BLaER1 treated with 17β-estradiol and CSF1 and Interleukin-3, amounts not matched to agents 10 nM and 100 nM (cell line): ENCODE data around the gene RAB5B.

Source experiments
- H3K27ac ChIP-seq, 11 experiments: shearing (Covaris generic); formaldehyde crosslinking; 2 replicates each; pipeline ENCODE4 v1.8.1; 2022
- H3K27me3 ChIP-seq, 11 experiments: shearing (Covaris generic); formaldehyde crosslinking; 2 replicates each; pipeline ENCODE4 v1.8.1; 2022
- H3K36me3 ChIP-seq, 11 experiments: shearing (Covaris generic); formaldehyde crosslinking; 2 replicates each; pipeline ENCODE4 v1.8.1; 2022
- H3K4me1 ChIP-seq, 10 experiments: shearing (Covaris generic); formaldehyde crosslinking; 2 replicates each; pipeline ENCODE4 v1.8.1; 2022
- H3K4me2 ChIP-seq, 11 experiments: shearing (Covaris generic); formaldehyde crosslinking; 2 replicates each; pipeline ENCODE4 v1.8.1; 2022
- H3K4me3 ChIP-seq, 10 experiments: shearing (Covaris generic); formaldehyde crosslinking; 2 replicates each; pipeline ENCODE4 v1.8.1; 2022
- H3K9ac ChIP-seq, 11 experiments: shearing (Covaris generic); formaldehyde crosslinking; 2 replicates each; pipeline ENCODE4 v1.8.1; 2022
- H3K9me3 ChIP-seq, 11 experiments: shearing (Covaris generic); formaldehyde crosslinking; replicated peaks in 1 of 11; 2 replicates each; pipeline ENCODE4 v1.8.1; 2022
- H4K20me1 ChIP-seq, 11 experiments: shearing (Covaris generic); formaldehyde crosslinking; 2 replicates each; pipeline ENCODE4 v1.8.1; 2022
- Cebpa-rat ChIP-seq, 11 experiments: shearing (Covaris generic); IDR thresholded peaks; 2 replicates each; pipeline ENCODE4 v1.8.1; 2022

The RAB5B gene

DNA sequence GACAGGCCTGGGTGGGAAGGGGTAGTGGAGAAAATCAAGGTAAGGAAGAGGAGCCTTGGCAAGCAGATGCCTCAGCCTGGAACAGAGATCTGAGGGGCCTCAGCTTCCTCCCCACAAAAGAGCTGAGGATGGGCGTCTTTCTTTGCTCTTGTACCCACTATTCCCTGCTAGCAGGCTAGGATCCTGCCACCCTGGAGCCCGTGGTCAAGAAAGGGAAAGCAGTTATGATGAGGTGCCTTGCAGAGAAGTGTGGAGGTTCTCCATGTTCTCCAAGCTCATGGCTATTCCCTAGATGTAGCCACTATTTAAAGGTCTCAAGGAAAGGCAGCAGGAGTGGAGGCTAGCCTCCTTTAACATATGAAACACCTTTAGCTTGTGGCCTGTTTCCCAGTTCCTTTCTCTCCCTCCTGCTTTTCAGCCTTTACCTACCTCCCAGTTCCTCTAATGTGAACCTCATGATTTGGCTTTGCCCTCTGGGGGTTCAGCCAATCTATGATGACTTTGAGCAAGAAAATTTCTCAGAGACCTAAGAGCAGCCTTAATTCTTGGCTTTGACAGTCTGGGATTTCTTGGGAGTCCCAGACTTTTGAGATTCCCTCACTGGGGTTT is 48.1 kb downstream of the RAB5B start:
- Histone ChIP-seq H3K4me2 (peak overlapping the region; percentile 77 to 95 (median 91)), H3K27me3 (no peaks in the 10 kb centered on the region), H3K9me3 (no peaks in the 10 kb centered on the region), H3K36me3 (peaks cover 19 to 42% (median 27%) of the 10 kb centered on the region in 11 experiments), H3K27ac (peak overlapping the region in 9 of 11 experiments; percentile 70 to 83 (median 78); a peak in 18 of 22 replicates), H3K9ac (peak overlapping the region; percentile 59 to 82 (median 79); a peak in 20 of 22 replicates), H3K4me1 (peaks cover 29 to 40% (median 37%) of the 10 kb centered on the region in 10 experiments), H4K20me1 (no peaks in the 10 kb centered on the region), H3K4me3 (peak overlapping the region; percentile 33 to 72 (median 60); a peak in 19 of 20 replicates)
- no peak for TF ChIP-seq Cebpa-rat (IDR thresholded peaks at IDR 0.05)

DNA sequence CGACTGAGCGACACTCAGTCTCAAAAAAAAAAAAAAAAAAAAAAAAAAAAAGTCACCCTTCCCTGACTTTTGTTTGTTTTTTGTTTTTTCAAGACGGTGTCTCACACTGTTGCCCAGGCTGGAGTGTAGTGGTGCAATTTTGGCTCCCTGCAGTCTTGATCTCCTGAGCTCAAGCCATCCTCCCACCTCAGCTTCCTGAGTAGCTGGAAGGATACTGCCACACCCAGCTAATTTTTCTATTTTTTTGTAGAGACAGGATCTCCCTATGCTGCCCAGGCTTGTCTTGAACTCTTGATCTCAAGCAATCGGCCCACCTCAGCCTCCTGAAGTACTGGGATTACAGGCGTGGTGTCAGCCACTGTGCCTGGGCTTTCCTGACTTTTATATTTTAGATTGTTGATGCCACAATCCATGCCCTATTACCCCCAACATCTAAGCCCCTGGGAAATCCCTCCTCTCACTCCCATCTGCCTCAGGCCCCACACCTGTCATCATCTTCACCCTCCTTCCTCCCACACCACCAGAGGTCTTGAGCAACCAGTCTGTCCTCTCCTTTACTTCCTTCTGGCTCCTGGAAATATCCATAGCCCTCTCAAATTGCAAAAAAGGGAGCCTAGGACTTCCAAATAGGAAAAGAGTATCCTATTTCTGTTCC is 54.8 kb downstream of the RAB5B start:
- Histone ChIP-seq H3K4me2 (peak overlapping the region in 3 of 11 experiments; percentile 4 to 29 (median 28); a peak in 4 of 22 replicates), H3K36me3 (peaks cover 42 to 89% (median 69%) of the 10 kb centered on the region in 11 experiments), H3K9ac (peak overlapping the region in 9 of 11 experiments; percentile 4 to 39 (median 13); a peak in 11 of 22 replicates), H3K4me3 (no peak overlapping the region), H3K27me3 (no peaks in the 10 kb centered on the region), H3K4me1 (peaks cover 0 to 9% (median 3%) of the 10 kb centered on the region in 10 experiments; a peak in 9 of 20 replicates), H3K9me3 (no peaks in the 10 kb centered on the region), H4K20me1 (no peaks in the 10 kb centered on the region), H3K27ac (0 out of 22 replicates have a peak overlapping the region, but pooled peaks of 1 of the 11 experiments have one; percentile 28)
- no peak for TF ChIP-seq Cebpa-rat (IDR thresholded peaks at IDR 0.05)

DNA sequence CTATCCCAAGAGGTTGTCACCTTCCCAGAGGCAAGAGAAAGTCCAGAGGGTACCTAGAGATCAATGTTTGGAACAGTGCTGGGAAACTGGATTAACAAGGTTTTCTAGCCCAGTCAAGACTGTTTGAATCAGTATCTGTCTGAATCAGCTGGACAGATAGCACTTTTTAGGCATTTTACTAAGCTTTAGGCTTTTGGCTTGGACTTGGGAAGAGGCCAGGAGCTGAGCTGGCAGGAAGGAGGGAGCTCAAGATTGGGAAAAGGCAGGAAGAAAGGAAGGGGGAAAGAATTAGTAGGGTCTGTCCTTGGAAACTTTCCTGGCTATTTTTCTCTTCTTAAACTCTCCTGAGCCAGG is 55.3 kb downstream of the RAB5B start:
- Histone ChIP-seq H3K27me3 (no peaks in the 10 kb centered on the region), H3K9me3 (no peaks in the 10 kb centered on the region), H3K36me3 (peaks cover 44 to 94% (median 74%) of the 10 kb centered on the region in 11 experiments), H3K27ac (peak overlapping the region in 2 of 11 experiments; percentile 7 to 28; a peak in 1 of 22 replicates), H4K20me1 (no peaks in the 10 kb centered on the region), H3K9ac (peak overlapping the region in 7 of 11 experiments; percentile 4 to 39 (median 15); a peak in 7 of 22 replicates), H3K4me3 (no peak overlapping the region), H3K4me2 (peak overlapping the region in 3 of 11 experiments; percentile 4 to 29 (median 28); a peak in 2 of 22 replicates), H3K4me1 (peaks cover 0 to 9% (median 3%) of the 10 kb centered on the region in 10 experiments; a peak in 7 of 20 replicates)
- no peak for TF ChIP-seq Cebpa-rat (IDR thresholded peaks at IDR 0.05)

DNA sequence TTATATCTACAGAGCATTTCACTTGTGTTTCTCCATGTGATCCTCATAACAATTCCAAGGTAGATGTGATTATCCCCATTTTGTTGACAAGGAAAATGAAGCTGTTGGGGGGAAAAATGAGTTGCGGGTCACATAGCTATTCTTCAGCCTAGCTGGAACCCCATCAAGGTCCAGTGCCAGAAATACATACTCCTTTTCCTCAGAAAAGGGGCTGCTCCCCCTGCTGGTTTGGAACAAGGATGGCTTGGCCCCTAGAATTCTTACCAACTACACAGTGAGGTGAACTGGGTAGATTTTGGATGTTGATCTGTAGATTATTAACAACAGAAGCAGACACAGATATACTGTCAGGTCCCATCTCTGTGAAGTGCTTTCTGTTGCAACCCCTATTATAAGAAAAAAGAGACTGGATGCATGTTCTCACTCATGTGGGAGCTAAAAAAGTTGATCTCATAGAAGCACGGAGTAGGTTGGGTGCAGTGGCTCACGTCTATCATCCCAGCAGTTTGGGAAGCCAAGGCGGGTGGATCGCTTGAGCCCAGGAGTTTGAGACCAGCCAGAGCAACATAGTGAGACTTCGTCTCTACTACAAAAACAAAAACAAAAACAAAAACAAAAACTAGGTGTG is 55.9 kb downstream of the RAB5B start:
- no peaks in the 10 kb centered on the region for H4K20me1 ChIP-seq
- no peak overlapping the region for H3K27ac ChIP-seq

DNA sequence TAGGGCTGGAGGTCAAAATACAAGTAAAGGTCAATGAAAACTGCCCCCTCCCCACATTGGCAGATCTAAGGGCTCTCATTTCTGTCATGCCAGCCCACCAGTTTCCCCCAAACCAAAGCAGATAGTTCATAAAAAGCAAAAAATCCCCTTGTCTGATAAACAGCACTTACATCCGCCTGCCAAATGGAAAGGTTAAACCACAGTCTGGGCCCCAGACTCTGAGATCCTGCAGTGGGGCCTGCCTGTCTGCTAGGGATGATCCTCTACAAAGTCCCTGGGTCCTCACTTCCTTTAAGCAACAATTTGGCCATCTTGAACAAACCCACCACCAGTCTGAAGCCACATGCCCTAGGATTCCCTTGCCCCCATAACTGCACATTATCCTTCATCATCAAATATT is 58.1 kb downstream of the RAB5B start:
- Histone ChIP-seq H3K9ac (no peak overlapping the region; a peak in 1 of 22 replicates), H3K4me2 (no peak overlapping the region), H4K20me1 (no peaks in the 10 kb centered on the region), H3K4me1 (peaks cover 0 to 9% (median 3%) of the 10 kb centered on the region in 10 experiments; a peak in 7 of 20 replicates), H3K4me3 (no peak overlapping the region), H3K9me3 (no peaks in the 10 kb centered on the region), H3K27ac (no peak overlapping the region), H3K27me3 (no peaks in the 10 kb centered on the region), H3K36me3 (peaks cover 53 to 97% (median 76%) of the 10 kb centered on the region in 11 experiments)
- no peak for TF ChIP-seq Cebpa-rat (IDR thresholded peaks at IDR 0.05)

More for the DNA sequence above, 55.9 kb downstream of the RAB5B start:
- Histone ChIP-seq H3K4me2 (no peak overlapping the region), H3K4me3 (no peak overlapping the region), H3K4me1 (peaks cover 0 to 9% (median 3%) of the 10 kb centered on the region in 10 experiments; a peak in 7 of 20 replicates), H3K27me3 (no peaks in the 10 kb centered on the region), H3K9me3 (no peaks in the 10 kb centered on the region), H3K9ac (peak overlapping the region in 2 of 11 experiments; percentile 4 to 17; a peak in 1 of 22 replicates), H3K36me3 (peaks cover 51 to 97% (median 76%) of the 10 kb centered on the region in 11 experiments)
- TF ChIP-seq Cebpa-rat (IDR thresholded peaks at IDR 0.05): no peak

DNA sequence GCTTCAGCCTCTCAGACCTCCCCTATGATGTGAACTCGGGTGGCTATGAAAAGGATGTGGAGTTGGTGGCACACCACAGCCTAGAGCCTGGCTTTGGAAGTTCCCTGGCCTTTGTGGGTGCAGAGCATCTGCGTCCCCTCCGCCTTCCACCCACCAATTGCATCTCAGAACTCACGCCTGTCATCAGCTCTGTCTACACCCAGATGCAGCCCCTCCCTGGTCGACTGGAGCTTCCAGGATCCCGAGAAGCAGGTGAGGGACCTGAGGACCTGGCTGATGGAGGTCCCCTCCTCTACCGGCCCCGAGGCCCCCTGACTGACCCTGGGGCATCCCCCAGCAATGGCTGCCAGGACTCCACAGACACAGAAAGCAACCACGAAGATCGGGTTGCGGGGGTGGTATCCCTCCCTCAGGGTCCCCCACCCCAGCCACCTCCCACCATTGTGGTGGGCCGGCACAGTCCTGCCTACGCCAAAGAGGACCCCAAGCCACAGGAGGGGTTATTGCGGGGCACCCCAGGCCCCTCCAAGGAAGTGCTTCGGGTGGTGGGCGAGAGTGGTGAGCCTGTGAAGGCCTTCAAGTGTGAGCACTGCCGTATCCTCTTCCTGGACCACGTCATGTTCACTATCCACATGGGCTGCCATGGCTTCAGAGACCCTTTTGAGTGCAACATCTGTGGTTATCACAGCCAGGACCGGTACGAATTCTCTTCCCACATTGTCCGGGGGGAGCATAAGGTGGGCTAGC is 60.9 kb downstream of the RAB5B start:
- Histone ChIP-seq H3K27me3 (no peaks in the 10 kb centered on the region), H3K9ac (no peak overlapping the region; a peak in 1 of 22 replicates), H3K27ac (no peak overlapping the region), H3K36me3 (peaks cover 44 to 90% (median 65%) of the 10 kb centered on the region in 11 experiments), H4K20me1 (no peaks in the 10 kb centered on the region), H3K4me2 (no peak overlapping the region), H3K4me3 (no peak overlapping the region), H3K9me3 (no peaks in the 10 kb centered on the region), H3K4me1 (no peaks in the 10 kb centered on the region)
- no peak for TF ChIP-seq Cebpa-rat (IDR thresholded peaks at IDR 0.05)

DNA sequence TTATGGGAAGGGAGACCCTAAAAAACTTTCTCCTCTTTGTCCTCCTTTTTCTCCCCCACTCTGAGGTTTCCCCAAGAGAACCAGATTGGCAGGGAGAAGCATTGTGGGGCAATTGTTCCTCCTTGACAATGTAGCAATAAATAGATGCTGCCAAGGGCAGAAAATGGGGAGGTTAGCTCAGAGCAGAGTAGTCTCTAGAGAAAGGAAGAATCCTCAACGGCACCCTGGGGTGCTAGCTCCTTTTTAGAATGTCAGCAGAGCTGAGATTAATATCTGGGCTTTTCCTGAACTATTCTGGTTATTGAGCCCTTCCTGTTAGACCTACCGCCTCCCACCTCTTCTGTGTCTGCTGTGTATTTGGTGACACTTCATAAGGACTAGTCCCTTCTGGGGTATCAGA is 63.3 kb downstream of the RAB5B start:
- Histone ChIP-seq H3K4me2 (no peak overlapping the region), H3K27ac (no peak overlapping the region), H3K36me3 (peaks cover 38 to 66% (median 51%) of the 10 kb centered on the region in 11 experiments), H3K4me3 (no peak overlapping the region), H3K27me3 (no peaks in the 10 kb centered on the region), H3K4me1 (peaks cover 6 to 12% (median 8%) of the 10 kb centered on the region in 10 experiments; a peak in 19 of 20 replicates), H3K9ac (peak overlapping the region in 7 of 11 experiments; percentile 9 to 45 (median 21); a peak in 4 of 22 replicates), H4K20me1 (peaks cover 0 to 2% (median 0%) of the 10 kb centered on the region in 11 experiments; a peak in 5 of 22 replicates), H3K9me3 (no peaks in the 10 kb centered on the region)
- TF ChIP-seq Cebpa-rat (IDR thresholded peaks at IDR 0.05): no peak

DNA sequence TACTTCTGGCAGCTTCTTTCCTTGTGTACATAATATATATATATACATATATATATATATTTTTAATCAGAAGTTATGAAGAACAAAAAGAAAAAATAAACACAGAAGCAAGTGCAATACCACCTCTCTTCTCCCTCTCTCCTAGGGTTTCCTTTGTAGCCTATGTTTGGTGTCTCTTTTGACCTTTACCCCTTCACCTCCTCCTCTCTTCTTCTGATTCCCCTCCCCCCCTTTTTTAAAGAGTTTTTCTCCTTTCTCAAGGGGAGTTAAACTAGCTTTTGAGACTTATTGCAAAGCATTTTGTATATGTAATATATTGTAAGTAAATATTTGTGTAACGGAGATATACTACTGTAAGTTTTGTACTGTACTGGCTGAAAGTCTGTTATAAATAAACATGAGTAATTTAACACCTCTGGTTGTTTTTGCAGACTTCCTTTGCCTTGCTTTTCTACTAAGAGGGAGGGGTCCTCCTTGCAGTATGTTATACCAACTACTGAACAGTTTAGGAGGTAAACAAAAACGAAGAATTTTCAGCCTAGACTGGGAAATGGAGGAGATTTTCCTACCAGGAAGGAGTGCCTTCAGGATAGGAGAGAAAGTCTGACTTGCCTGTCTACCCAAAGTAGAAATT is 64.3 kb downstream of the RAB5B start:
- Histone ChIP-seq H3K9ac (0 out of 22 replicates have a peak overlapping the region, but pooled peaks of 1 of the 11 experiments have one; percentile 45), H3K4me3 (no peak overlapping the region), H3K27me3 (no peaks in the 10 kb centered on the region), H3K36me3 (peaks cover 35 to 64% (median 48%) of the 10 kb centered on the region in 11 experiments), H3K4me1 (peaks cover 10 to 15% (median 13%) of the 10 kb centered on the region in 10 experiments), H3K9me3 (no peaks in the 10 kb centered on the region), H4K20me1 (peaks cover 5 to 12% (median 9%) of the 10 kb centered on the region in 11 experiments; a peak in 19 of 22 replicates), H3K27ac (no peak overlapping the region), H3K4me2 (no peak overlapping the region)
- TF ChIP-seq Cebpa-rat (IDR thresholded peaks at IDR 0.05): no peak
